Kasumi-1 (cell line): ENCODE measurements around the gene GARS1.
"Not testable (repeated sequence)": the region's sequence is repeated elsewhere in the genome, so short reads cannot be mapped to it uniquely, and the experiment has no call there.

ENCODE experiments used
- DNase-seq, 2 experiments: peaks; one replicate each; lab custom pipeline; 2025; lab: John Stamatoyannopoulos, UW

GARS1 gene

GRCh38 chr7:30594540-30595435 is at the start of gene GARS1:
GARS1 (plus strand) TSS chr7:30594878; CDS start chr7:30594922, 44 bp downstream.
- peak; percentile 88 to 89 for DNase-seq

GRCh38 chr7:30545791-30546555 is 48.7 kb upstream of the GARS1 start:
- DNase-seq, result no peak

GRCh38 chr7:30546596-30546995 is 48.1 kb upstream of the GARS1 start:
- DNase-seq, result no peak

GRCh38 chr7:30548845-30549244 is 45.8 kb upstream of the GARS1 start:
- peak; percentile 86 to 89 for DNase-seq

- no peak for DNase-seq
Measured at GRCh38 chr7:30549931-30550493, 44.7 kb upstream of the GARS1 start.

GRCh38 chr7:30552330-30552729 is 42.3 kb upstream of the GARS1 start:
- DNase-seq, result no peak

- no peak for DNase-seq
Measured at GRCh38 chr7:30553141-30553540, 41.5 kb upstream of the GARS1 start.

- DNase-seq, result no peak
Measured at GRCh38 chr7:30553546-30553945, 41.1 kb upstream of the GARS1 start.

GRCh38 chr7:30555525-30555924 is 39.2 kb upstream of the GARS1 start:
- DNase-seq, result no peak

GRCh38 chr7:30556840-30557239 is 37.8 kb upstream of the GARS1 start:
- no peak for DNase-seq

GRCh38 chr7:30557245-30557644 is 37.4 kb upstream of the GARS1 start:
- DNase-seq, result no peak

GRCh38 chr7:30559611-30560010 is 35.1 kb upstream of the GARS1 start:
- no peak for DNase-seq

GRCh38 chr7:30561389-30561788 is 33.3 kb upstream of the GARS1 start:
- no peak for DNase-seq

GRCh38 chr7:30562498-30562897 is 32.2 kb upstream of the GARS1 start:
- no peak for DNase-seq

GRCh38 chr7:30562909-30563308 is 31.8 kb upstream of the GARS1 start:
- no peak for DNase-seq

GRCh38 chr7:30563326-30563942 is 31.2 kb upstream of the GARS1 start:
- no peak for DNase-seq

GRCh38 chr7:30564243-30564892 is 30.3 kb upstream of the GARS1 start:
- DNase-seq, result peak; percentile 94 to 96

GRCh38 chr7:30566596-30566995 is 28.1 kb upstream of the GARS1 start:
- DNase-seq, result no peak

- no peak for DNase-seq
Measured at GRCh38 chr7:30567081-30567480, 27.6 kb upstream of the GARS1 start.

- DNase-seq, result not testable (repeated sequence)
Measured at GRCh38 chr7:30570238-30570637, 24.4 kb upstream of the GARS1 start.

- DNase-seq, result no peak
Measured at GRCh38 chr7:30572212-30572841, 22.4 kb upstream of the GARS1 start.
